Effector memory CD8-positive, alpha-beta T cell (primary cell): ENCODE data around the gene NR5A1.

ENCODE experiments used
- ATAC-seq: fragments of 150-1000 bp; cut with Tn5 transposase; replicated peaks from 2 replicates; pipeline ENCODE4 v1.10.0; 2021; ENCODE audit warnings: mild to moderate bottlenecking, moderate library complexity
- DNase-seq, 3 experiments: peaks; one replicate each; pipeline ENCODE4 v3.0.0; 2021
- H3K27ac Mint-ChIP-seq, 2 donors: one replicate each; pipeline ENCODE4 v1.8.0; 2022; ENCODE audit warnings: mild to moderate bottlenecking in 2 of 2, mixed read lengths in 2 of 2, moderate library complexity in 2 of 2
- H3K27me3 Mint-ChIP-seq, 2 donors: one replicate each; pipeline ENCODE4 v1.8.0; 2022; ENCODE audit warnings: mixed read lengths in 2 of 2
- H3K36me3 Mint-ChIP-seq: one replicate; pipeline ENCODE4 v1.8.0; 2022; ENCODE audit warnings: mild to moderate bottlenecking, moderate library complexity, mixed read lengths; ENCODE audit not compliant: insufficient read depth
- H3K4me1 Mint-ChIP-seq, 2 donors: one replicate each; pipeline ENCODE4 v1.8.0; 2022; ENCODE audit warnings: low read depth in 2 of 2, mixed read lengths in 2 of 2
- H3K4me3 Mint-ChIP-seq, 2 donors: one replicate each; pipeline ENCODE4 v1.8.0; 2022; ENCODE audit warnings: mild to moderate bottlenecking in 2 of 2, mixed read lengths in 2 of 2, moderate library complexity in 2 of 2
- H3K9me3 Mint-ChIP-seq, 2 donors: one replicate each; pipeline ENCODE4 v1.8.0; 2022; ENCODE audit warnings: mixed read lengths in 2 of 2

The NR5A1 gene

GRCh38 chr9:124500028-124500795, 7.0 kb downstream of the NR5A1 start:
- peaks cover 37 to 64% of the 10 kb centered on the region in 2 donors for H3K27me3 Mint-ChIP-seq
- H3K4me3 Mint-ChIP-seq: no peak overlapping the region
- H3K27ac Mint-ChIP-seq: no peak overlapping the region
- H3K4me1 Mint-ChIP-seq: peaks cover 12 to 14% of the 10 kb centered on the region in 2 donors
- H3K36me3 Mint-ChIP-seq: peaks cover 5% of the 10 kb centered on the region
- no peaks in the 10 kb centered on the region for H3K9me3 Mint-ChIP-seq
- ATAC-seq: no peak
- DNase-seq: no peak

- H3K27me3 Mint-ChIP-seq: peaks cover 34 to 66% of the 10 kb centered on the region in 2 donors
Measured at GRCh38 chr9:124499216-124499615, 8.0 kb downstream of the NR5A1 start.

GRCh38 chr9:124498499-124499146, 8.6 kb downstream of the NR5A1 start:
- Mint-ChIP-seq H3K27ac (no peak overlapping the region), H3K27me3 (peaks cover 28 to 64% of the 10 kb centered on the region in 2 donors), H3K4me3 (no peak overlapping the region), H3K9me3 (no peaks in the 10 kb centered on the region), H3K36me3 (peaks cover 5% of the 10 kb centered on the region), H3K4me1 (peaks cover 6 to 11% of the 10 kb centered on the region in 2 donors)
- no peak for DNase-seq
- no peak for ATAC-seq

More at GRCh38 chr9:124499216-124499615, 8.0 kb downstream of the NR5A1 start:
- Mint-ChIP-seq H3K27ac (no peak overlapping the region), H3K4me3 (no peak overlapping the region), H3K4me1 (peaks cover 12 to 15% of the 10 kb centered on the region in 2 donors), H3K9me3 (no peaks in the 10 kb centered on the region), H3K36me3 (peaks cover 5% of the 10 kb centered on the region)
- ATAC-seq: no peak
- DNase-seq: no peak

- Mint-ChIP-seq H3K36me3 (peaks cover 5% of the 10 kb centered on the region), H3K4me3 (no peak overlapping the region), H3K27ac (no peak overlapping the region), H3K27me3 (peaks cover 27 to 61% of the 10 kb centered on the region in 2 donors), H3K4me1 (peaks cover 5 to 11% of the 10 kb centered on the region in 2 donors), H3K9me3 (no peaks in the 10 kb centered on the region)
- ATAC-seq (no peak), DNase-seq (no peak)
Measured at GRCh38 chr9:124498040-124498439, 9.2 kb downstream of the NR5A1 start.

GRCh38 chr9:124497441-124497840, 9.8 kb downstream of the NR5A1 start:
- H3K27ac Mint-ChIP-seq: no peak overlapping the region

GRCh38 chr9:124496463-124496862, 10.7 kb downstream of the NR5A1 start:
- Mint-ChIP-seq H3K4me1 (peaks cover 5 to 11% of the 10 kb centered on the region in 2 donors), H3K27me3 (peaks cover 31 to 64% of the 10 kb centered on the region in 2 donors), H3K9me3 (no peaks in the 10 kb centered on the region), H3K4me3 (no peak overlapping the region), H3K27ac (peak overlapping the region in 1 of 2 donors; percentile 55), H3K36me3 (peaks cover 5% of the 10 kb centered on the region)
- DNase-seq (no peak), ATAC-seq (no peak)

More at GRCh38 chr9:124497441-124497840, 9.8 kb downstream of the NR5A1 start:
- Mint-ChIP-seq H3K27me3 (peaks cover 29 to 64% of the 10 kb centered on the region in 2 donors), H3K4me3 (no peak overlapping the region), H3K4me1 (peaks cover 5 to 11% of the 10 kb centered on the region in 2 donors), H3K9me3 (no peaks in the 10 kb centered on the region), H3K36me3 (peaks cover 5% of the 10 kb centered on the region)
- ATAC-seq: no peak
- DNase-seq: no peak

- Mint-ChIP-seq H3K36me3 (peaks cover 5% of the 10 kb centered on the region), H3K4me1 (peaks cover 5 to 11% of the 10 kb centered on the region in 2 donors), H3K4me3 (no peak overlapping the region), H3K27ac (peak overlapping the region in 1 of 2 donors; percentile 55), H3K27me3 (peaks cover 27 to 64% of the 10 kb centered on the region in 2 donors), H3K9me3 (no peaks in the 10 kb centered on the region)
- ATAC-seq (no peak), DNase-seq (no peak)
Measured at GRCh38 chr9:124496075-124496449, 11.1 kb downstream of the NR5A1 start.

GRCh38 chr9:124495126-124496074, 11.8 kb downstream of the NR5A1 start:
- Mint-ChIP-seq H3K4me3 (no peak overlapping the region), H3K36me3 (peaks cover 5% of the 10 kb centered on the region), H3K27ac (peak overlapping the region in 1 of 2 donors; percentile 55), H3K9me3 (no peaks in the 10 kb centered on the region), H3K27me3 (peaks cover 25 to 61% of the 10 kb centered on the region in 2 donors), H3K4me1 (peaks cover 5 to 11% of the 10 kb centered on the region in 2 donors)
- no peak for ATAC-seq
- no peak for DNase-seq

- ATAC-seq: no peak
- Mint-ChIP-seq H3K27me3 (peaks cover 26 to 57% of the 10 kb centered on the region in 2 donors), H3K9me3 (no peaks in the 10 kb centered on the region), H3K4me3 (no peak overlapping the region), H3K36me3 (peaks cover 5% of the 10 kb centered on the region), H3K4me1 (peaks cover 5 to 11% of the 10 kb centered on the region in 2 donors), H3K27ac (peak overlapping the region in 1 of 2 donors; percentile 19)
- DNase-seq: no peak
Measured at GRCh38 chr9:124493794-124494479, 13.3 kb downstream of the NR5A1 start.

GRCh38 chr9:124493218-124493617, 14.0 kb downstream of the NR5A1 start:
- peaks cover 5 to 11% of the 10 kb centered on the region in 2 donors for H3K4me1 Mint-ChIP-seq

GRCh38 chr9:124492818-124493217, 14.4 kb downstream of the NR5A1 start:
- H3K27ac Mint-ChIP-seq: no peak overlapping the region
- peaks cover 5% of the 10 kb centered on the region for H3K36me3 Mint-ChIP-seq
- H3K27me3 Mint-ChIP-seq: peaks cover 30 to 66% of the 10 kb centered on the region in 2 donors
- DNase-seq (no peak), ATAC-seq (no peak)
- H3K9me3 Mint-ChIP-seq: no peaks in the 10 kb centered on the region
- H3K4me1 Mint-ChIP-seq: peaks cover 5 to 11% of the 10 kb centered on the region in 2 donors
- H3K4me3 Mint-ChIP-seq: no peak overlapping the region

More at GRCh38 chr9:124493218-124493617, 14.0 kb downstream of the NR5A1 start:
- peaks cover 29 to 62% of the 10 kb centered on the region in 2 donors for H3K27me3 Mint-ChIP-seq
- no peaks in the 10 kb centered on the region for H3K9me3 Mint-ChIP-seq
- H3K36me3 Mint-ChIP-seq: peaks cover 5% of the 10 kb centered on the region
- no peak for ATAC-seq
- H3K4me3 Mint-ChIP-seq: no peak overlapping the region
- DNase-seq: no peak
- H3K27ac Mint-ChIP-seq: no peak overlapping the region

- H3K27me3 Mint-ChIP-seq: peaks cover 30 to 70% of the 10 kb centered on the region in 2 donors
- H3K9me3 Mint-ChIP-seq: no peaks in the 10 kb centered on the region
Measured at GRCh38 chr9:124491049-124491975, 15.9 kb downstream of the NR5A1 start.

More at GRCh38 chr9:124491049-124491975, 15.9 kb downstream of the NR5A1 start:
- H3K4me3 Mint-ChIP-seq: no peak overlapping the region
- ATAC-seq (no peak), DNase-seq (no peak)
- H3K36me3 Mint-ChIP-seq: peaks cover 2% of the 10 kb centered on the region
- no peak overlapping the region for H3K27ac Mint-ChIP-seq
- peaks cover 5 to 11% of the 10 kb centered on the region in 2 donors for H3K4me1 Mint-ChIP-seq
